IMR-90 (cell line): Measurements from ENCODE around the gene SDC3. TPM values are rescaled to one million over a fixed set of nuclear protein-coding genes. Genes with fewer than 3 reads are reported as not detected.

ENCODE experiments used
- ATAC-seq: fragments of 200-7000 bp; cut with Tn5 transposase; 2 replicates; pipeline ENCODE4 v1.9.1; 2020; ENCODE audit warnings: low read depth, mild to moderate bottlenecking, moderate library complexity
- BruUV-seq: library from RNA; stranded (reverse); fragments of 400-500 nt; replicated peaks from 2 replicates; lab custom pipeline; 2021; lab: Mats Ljungman, UMichigan
- CTCF ChIA-PET: fragments of 300-600 bp; formaldehyde crosslinking; extraction: SDS; loops from one replicate; lab custom pipeline; 2021; ENCODE audit warnings: antibody characterized with exemption; lab: Yijun Ruan, JAX
- POLR2A ChIA-PET: fragments of 300-600 bp; sonication (Branson Sonifier 250); formaldehyde crosslinking; loops from one replicate; lab custom pipeline; 2022; ENCODE audit warnings: antibody characterized with exemption; ENCODE audit not compliant: unreplicated experiment; lab: Charles Lee
- DNase-seq: peaks from one replicate; pipeline ENCODE4 v3.0.0; 2013
- H2AFZ ChIP-seq: replicated peaks from 2 replicates; pipeline ENCODE3; 2013; ENCODE audit warnings: low read length, mild to moderate bottlenecking; ENCODE audit not compliant: poor library complexity
- H2AK5ac ChIP-seq: 2 replicates; pipeline ENCODE4 v1.6.1; 2013; ENCODE audit warnings: low read depth, low read length, inconsistent platforms
- H2AK9ac ChIP-seq: replicated peaks from 2 replicates; pipeline ENCODE3; 2013; ENCODE audit warnings: mild to moderate bottlenecking, low read depth, low read length, moderate library complexity; ENCODE audit not compliant: poor library complexity
- H2BK120ac ChIP-seq: 2 replicates; pipeline ENCODE4 v1.6.1; 2013; ENCODE audit warnings: low read depth, low read length, inconsistent platforms
- H2BK15ac ChIP-seq: 3 replicates; pipeline ENCODE4 v1.6.1; 2013; ENCODE audit warnings: low read depth, low read length, inconsistent platforms
- H2BK20ac ChIP-seq: 2 replicates; pipeline ENCODE4 v1.6.1; 2013; ENCODE audit warnings: low read depth, mild to moderate bottlenecking, inconsistent platforms, low read length, moderate library complexity
- H2BK5ac ChIP-seq: 2 replicates; pipeline ENCODE4 v1.6.1; 2013; ENCODE audit warnings: mild to moderate bottlenecking, low read depth, low read length, inconsistent platforms; ENCODE audit not compliant: poor library complexity, severe bottlenecking
- H3K14ac ChIP-seq: replicated peaks from 2 replicates; pipeline ENCODE4 v1.6.1; 2013; ENCODE audit warnings: low read depth, low read length, inconsistent platforms
- H3K18ac ChIP-seq: 2 replicates; pipeline ENCODE4 v1.6.1; 2013; ENCODE audit warnings: low read depth, low read length, control low read depth
- H3K23ac ChIP-seq: 2 replicates; pipeline ENCODE4 v1.6.1; 2013; ENCODE audit warnings: low read depth, low read length, inconsistent platforms
- H3K27ac ChIP-seq: 2 replicates; pipeline ENCODE4 v1.5.1; 2013; ENCODE audit warnings: mild to moderate bottlenecking, control low read depth, low read length; ENCODE audit not compliant: insufficient read depth
- H3K27me3 ChIP-seq: 2 replicates; pipeline ENCODE4 v1.6.1; 2013; ENCODE audit warnings: low read length; ENCODE audit not compliant: control insufficient read depth, insufficient read depth
- H3K36me3 ChIP-seq: 2 replicates; pipeline ENCODE4 v1.6.1; 2013; ENCODE audit warnings: low read length, mixed read lengths; ENCODE audit not compliant: control insufficient read depth, insufficient read depth
- H3K4ac ChIP-seq: 2 replicates; pipeline ENCODE4 v1.6.1; 2013; ENCODE audit warnings: low read depth, low read length, inconsistent platforms
- H3K4me1 ChIP-seq: 2 replicates; pipeline ENCODE4 v1.6.1; 2013; ENCODE audit warnings: low read length, mixed read lengths; ENCODE audit not compliant: control insufficient read depth, insufficient read depth
- H3K4me2 ChIP-seq: 2 replicates; pipeline ENCODE4 v1.6.1; 2013; ENCODE audit warnings: low read depth, mild to moderate bottlenecking, control low read depth, low read length, moderate library complexity
- H3K4me3 ChIP-seq: 2 replicates; pipeline ENCODE4 v1.5.1; 2013; ENCODE audit warnings: low read depth, mild to moderate bottlenecking, control low read depth, low read length, moderate library complexity; ENCODE audit not compliant: insufficient read depth
- H3K56ac ChIP-seq: 2 replicates; pipeline ENCODE4 v1.6.1; 2013; ENCODE audit warnings: low read length, inconsistent platforms; ENCODE audit not compliant: insufficient read depth; ENCODE audit errors: extremely low read depth
- H3K79me1 ChIP-seq, 2 experiments: 2 replicates each; pipeline ENCODE4 v1.6.1; 2013; ENCODE audit warnings: low read length in 2 of 2, inconsistent platforms in 1 of 2, low read depth in 1 of 2
- H3K9ac ChIP-seq: 2 replicates; pipeline ENCODE4 v1.6.1; 2013; ENCODE audit warnings: low read depth, low read length, control low read depth
- H3K9me1 ChIP-seq: 2 replicates; pipeline ENCODE4 v1.6.1; 2013; ENCODE audit warnings: low read length, inconsistent platforms; ENCODE audit not compliant: insufficient read depth
- H3K9me3 ChIP-seq: 2 replicates; pipeline ENCODE4 v1.6.1; 2013; ENCODE audit warnings: low read length; ENCODE audit not compliant: control insufficient read depth, insufficient read depth
- H4K20me1 ChIP-seq: 2 replicates; pipeline ENCODE4 v1.6.1; 2013; ENCODE audit warnings: low read length, inconsistent platforms; ENCODE audit not compliant: insufficient read depth
- H4K5ac ChIP-seq: 2 replicates; pipeline ENCODE4 v1.6.1; 2013; ENCODE audit warnings: mild to moderate bottlenecking, low read depth, low read length, control low read depth
- H4K8ac ChIP-seq, 2 experiments: 2 replicates each; pipeline ENCODE4 v1.6.1; 2013; ENCODE audit warnings: low read depth in 2 of 2, low read length in 2 of 2, control low read depth in 1 of 2, inconsistent platforms in 1 of 2
- H4K91ac ChIP-seq: 2 replicates; pipeline ENCODE4 v1.6.1; 2013; ENCODE audit warnings: low read depth, low read length, inconsistent platforms; ENCODE audit not compliant: insufficient read depth
- BHLHE40 ChIP-seq: fragments of 150-350 bp; IDR thresholded peaks from 2 replicates; pipeline ENCODE4 v1.6.1; 2016; ENCODE audit warnings: mild to moderate bottlenecking, low read depth, low read length
- CHD1 ChIP-seq: IDR thresholded peaks from 2 replicates; pipeline ENCODE4 v1.6.1; 2012; ENCODE audit warnings: low read depth, low read length, improper control_type of control experiment
- CTCF ChIP-seq: conservative IDR thresholded peaks from 2 replicates; pipeline ENCODE4 v1.5.1; 2012; ENCODE audit warnings: mild to moderate bottlenecking, low read depth, low read length, improper control_type of control experiment
- ELK1 ChIP-seq: fragments of 150-350 bp; IDR thresholded peaks from 2 replicates; pipeline ENCODE4 v1.6.1; 2016; ENCODE audit warnings: low read depth, mild to moderate bottlenecking, low read length, moderate library complexity, borderline replicate concordance
- FOS ChIP-seq: fragments of 150-350 bp; IDR thresholded peaks from 2 replicates; pipeline ENCODE4 v1.6.1; 2016; ENCODE audit warnings: low read depth, low read length
- MAZ ChIP-seq: IDR thresholded peaks from 2 replicates; pipeline ENCODE4 v1.6.1; 2012; ENCODE audit warnings: low read depth, mild to moderate bottlenecking, low read length, improper control_type of control experiment, moderate library complexity, borderline replicate concordance
- NFE2L2 ChIP-seq: fragments of 150-350 bp; IDR thresholded peaks from 2 replicates; pipeline ENCODE4 v1.6.1; 2016; ENCODE audit warnings: low read depth, mild to moderate bottlenecking, low read length
- POLR2A ChIP-seq: IDR thresholded peaks from 2 replicates; pipeline ENCODE4 v1.6.1; 2012; ENCODE audit warnings: mild to moderate bottlenecking, low read depth, low read length
- RFX5 ChIP-seq: IDR thresholded peaks from 2 replicates; pipeline ENCODE4 v1.8.0; 2012; ENCODE audit warnings: low read depth, mild to moderate bottlenecking, low read length, moderate library complexity
- SMC3 ChIP-seq: fragments of 150-350 bp; IDR thresholded peaks from 2 replicates; pipeline ENCODE4 v1.6.1; 2016; ENCODE audit warnings: low read depth, mild to moderate bottlenecking, antibody characterized with exemption, low read length, moderate library complexity
- USF2 ChIP-seq: fragments of 150-350 bp; IDR thresholded peaks from 2 replicates; pipeline ENCODE4 v1.6.1; 2017; ENCODE audit warnings: mild to moderate bottlenecking, antibody characterized with exemption, low read length, low read depth
- WGBS, 2 experiments: methylation state at CpG; one replicate each; pipeline versions ENCODE4 v1.1.5 to v1.1.7; 2013; ENCODE audit warnings: missing lambda C conversion rate in 2 of 2; ENCODE audit not compliant: insufficient read length in 1 of 2; ENCODE audit errors: extremely low coverage in 2 of 2; 5-methylcytosine and 5-hydroxymethylcytosine counted together
- dilution Hi-C: fragments of 300-500 bp; cut with HindIII; formaldehyde crosslinking; loops from one replicate; pipeline ENCODE4 v1.14.3; 2018; ENCODE audit warnings: low sequenced_read_pairs; ENCODE audit not compliant: unreplicated experiment
- in situ Hi-C: fragments of 300-500 bp; cut with MboI; formaldehyde crosslinking; loops from 3 replicates; pipeline ENCODE4 v1.14.3; 2019; ENCODE audit warnings: low sequenced_read_pairs, inconsistent platforms, mixed read lengths
- intact Hi-C: fragments of 100-400 bp; cut with micrococcal nuclease; formaldehyde crosslinking; loops from 2 replicates; pipeline ENCODE4 v1.10.0; 2022
- polyA plus RNA-seq, 3 experiments: library from polyadenylated mRNA; depleted of rRNA; stranded (reverse); fragments of >200 nt; gene quantifications; 2 replicates each; pipeline ENCODE4 v1.2.3, GENCODE V29; 2012; ENCODE audit warnings: low replicate concordance in 1 of 3
- total RNA-seq: library from RNA; depleted of rRNA; stranded (reverse); fragments of >200 nt; gene quantifications from 2 replicates; pipeline ENCODE4 v1.2.3, GENCODE V29; 2012

The SDC3 gene
- total and polyA plus RNA-seq, 2 of the 4 experiments (the other 2 are of a cell fraction) = 13.1 to 71.5 TPM

GRCh38 chr1:30905916-30906620 lies 2.5 kb downstream of the SDC3 start:
- peak overlapping the region; percentile 42; the same call in 1 of the 2 replicates for H3K14ac ChIP-seq
- H3K27ac ChIP-seq = no peak overlapping the region
- H3K79me1 ChIP-seq = peaks cover 51 to 72% of the 10 kb centered on the region in 2 experiments
- no peaks in the 10 kb centered on the region for H3K27me3 ChIP-seq
- H4K8ac ChIP-seq = no peak overlapping the region
- peaks cover 43% of the 10 kb centered on the region for H3K4me1 ChIP-seq
- H3K9me1 ChIP-seq = peaks cover 27% of the 10 kb centered on the region; the same call in 1 of the 2 replicates
- no peak overlapping the region for H3K56ac ChIP-seq
- CTCF ChIA-PET = interaction anchor here (0.7 to 2.3 kb wide), 2 partner anchors 16 to 105 kb away, joined by 5 to 14 read pairs; no protein-coding TSS in a partner anchor
- DNase-seq (no peak), ATAC-seq (no peak)
- H2AK9ac ChIP-seq = peak overlapping the region; percentile 35
- peak overlapping the region; percentile 13; the same call in 1 of the 2 replicates for H3K4me2 ChIP-seq
- H4K5ac ChIP-seq = no peak overlapping the region
- H3K9ac ChIP-seq = no peak overlapping the region
- H3K9me3 ChIP-seq = no peaks in the 10 kb centered on the region
- no peak overlapping the region for H2AFZ ChIP-seq
- no peak overlapping the region for H2BK5ac ChIP-seq
- no peak overlapping the region for H2BK15ac ChIP-seq
- BruUV-seq = no TSS peak
- peak overlapping the region; percentile 49; the same call in 1 of the 2 replicates for H2BK20ac ChIP-seq
- POLR2A ChIA-PET = interaction anchor here (0.6 kb wide), 1 partner anchor 97 kb away, joined by 3 read pairs; no protein-coding TSS in a partner anchor
- 80% methylated on average over 3 of the region's 9 CpGs; no CpG with 5 or more reads in 1 of the 2 experiments for WGBS, 2 experiments
- no peak overlapping the region for H3K18ac ChIP-seq
- intact Hi-C loops = no loop called here
- in situ Hi-C loops = no loop called here
- no peak overlapping the region for H4K91ac ChIP-seq
- peak overlapping the region; percentile 42 for H2AK5ac ChIP-seq
- no peak overlapping the region for H3K4me3 ChIP-seq
- H3K36me3 ChIP-seq = no peaks in the 10 kb centered on the region
- peak overlapping the region; percentile 45; the same call in 1 of the 2 replicates for H3K23ac ChIP-seq
- dilution Hi-C loops = loop anchor here (25.0 kb wide), 1 partner anchor 94 kb away; no protein-coding TSS in a partner anchor
- peaks cover 61% of the 10 kb centered on the region for H4K20me1 ChIP-seq
- H2BK120ac ChIP-seq = no peak overlapping the region
- TF ChIP-seq POLR2A (no peak), ELK1 (no peak), MAZ (no peak), FOS (no peak), NFE2L2 (no peak), USF2 (no peak), SMC3 (no peak), CHD1 (no peak), CTCF (no peak), RFX5 (no peak), BHLHE40 (no peak)
- peak overlapping the region; percentile 23; the same call in 1 of the 2 replicates for H3K4ac ChIP-seq
